Activated T-helper 1 cell treated with anti-CD3 and anti-CD28 coated beads, Interleukin-12 subunit alpha, Interleukin-12 subunit beta, Interleukin-2, Interleukin-4 antibody, amounts not matched to agents 30 ng/mL and 10 ng/mL and 1 ng/mL, durations not matched to agents 14 hours and 24 hours and 36 hours (primary cell): Measurements from ENCODE around the gene CRIM1. TPM values are rescaled to one million over a fixed set of nuclear protein-coding genes. Genes with fewer than 3 reads are reported as not detected.

Source experiments
- DNase-seq: peaks from one replicate; pipeline ENCODE4 v3.0.0; 2021; ENCODE audit warnings: low spot score
- H3K27ac Mint-ChIP-seq: one replicate; pipeline ENCODE4 v1.8.0; 2021; ENCODE audit warnings: mild to moderate bottlenecking, mixed read lengths
- H3K27me3 Mint-ChIP-seq: one replicate; pipeline ENCODE4 v1.8.0; 2022; ENCODE audit warnings: mild to moderate bottlenecking, moderate library complexity, mixed read lengths; ENCODE audit not compliant: insufficient read depth
- H3K36me3 Mint-ChIP-seq: one replicate; pipeline ENCODE4 v1.8.0; 2021; ENCODE audit warnings: low read depth, mixed read lengths
- H3K4me1 Mint-ChIP-seq: one replicate; pipeline ENCODE4 v1.8.0; 2021; ENCODE audit warnings: low read depth, mixed read lengths
- H3K4me3 Mint-ChIP-seq: one replicate; pipeline ENCODE4 v1.8.0; 2021; ENCODE audit warnings: mild to moderate bottlenecking, moderate library complexity, mixed read lengths
- H3K9me3 Mint-ChIP-seq: one replicate; pipeline ENCODE4 v1.8.0; 2021; ENCODE audit warnings: mixed read lengths
- intact Hi-C: fragments of 100-400 bp; cut with micrococcal nuclease; formaldehyde crosslinking; loops from one replicate; pipeline ENCODE4 v1.15.1; 2024
- total RNA-seq: library from RNA; stranded (reverse); gene quantifications from 2 replicates; pipeline ENCODE4 v1.2.3, GENCODE V29; 2022

Gene CRIM1
- total RNA-seq, 1 donor from 2014 or later: 15.3 TPM

DNA sequence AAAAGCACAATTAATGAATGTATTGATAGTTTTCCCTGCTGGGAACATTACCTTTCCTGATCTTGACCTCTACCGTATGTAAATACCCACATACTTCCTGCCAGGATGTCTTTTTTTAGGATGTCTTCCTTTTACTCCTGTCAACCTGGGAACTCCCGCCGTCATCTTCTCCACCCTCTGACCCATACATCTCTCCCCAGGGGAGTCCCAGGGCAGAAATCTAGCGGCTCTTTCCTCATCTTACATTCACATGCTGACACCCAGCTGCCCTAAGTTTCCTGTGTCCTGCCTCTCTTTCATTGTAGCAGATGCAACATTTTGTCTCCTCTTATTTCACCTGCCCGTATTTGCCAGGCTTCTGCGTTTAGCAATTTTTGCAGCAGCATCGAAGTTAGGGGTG, 107.8 kb downstream of the CRIM1 start:
- intact Hi-C loops: loop anchor here (5.0 kb wide), 1 partner anchor 76 kb away; no protein-coding TSS in a partner anchor
- H3K36me3 Mint-ChIP-seq: peaks cover 3% of the 10 kb centered on the region
- no peak for DNase-seq
- H3K4me3 Mint-ChIP-seq: no peak overlapping the region
- H3K9me3 Mint-ChIP-seq: no peaks in the 10 kb centered on the region
- no peaks in the 10 kb centered on the region for H3K27me3 Mint-ChIP-seq
- no peaks in the 10 kb centered on the region for H3K4me1 Mint-ChIP-seq
- no peak overlapping the region for H3K27ac Mint-ChIP-seq

DNA sequence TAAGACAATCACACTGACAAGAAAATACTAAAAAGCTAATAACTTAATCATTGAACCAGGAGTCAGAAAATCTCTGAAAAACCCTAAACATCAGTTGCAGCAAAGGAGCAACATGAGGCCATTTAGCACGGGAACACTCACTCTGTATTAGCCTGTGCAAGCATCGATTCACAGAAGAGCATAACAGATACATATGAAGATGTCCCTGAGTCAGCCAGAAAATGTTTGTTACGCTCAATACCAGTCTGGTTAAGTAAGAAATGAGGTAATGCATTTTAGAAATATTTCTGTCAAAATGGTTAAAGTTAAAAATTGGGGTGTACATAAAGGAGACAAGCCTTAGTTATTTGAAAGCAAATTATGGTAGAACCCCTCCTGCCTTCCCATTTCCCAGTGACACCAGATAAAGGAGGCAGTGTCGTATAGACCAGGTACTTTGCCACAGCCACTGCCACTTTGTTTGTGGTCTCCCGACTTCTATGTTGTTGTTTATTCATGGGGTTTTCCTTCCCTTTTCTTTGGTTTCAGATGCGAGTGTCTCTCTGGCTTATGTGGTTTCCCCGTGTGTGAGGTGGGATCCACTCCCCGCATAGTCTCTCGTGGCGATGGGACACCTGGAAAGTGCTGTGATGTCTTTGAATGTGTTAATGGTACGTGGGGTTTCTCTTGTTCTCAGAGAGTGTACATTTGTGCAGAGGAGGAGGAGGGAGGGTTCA, 108.6 kb downstream of the CRIM1 start:
- no peak overlapping the region for H3K4me3 Mint-ChIP-seq
- intact Hi-C loops: loop anchor here (5.0 kb wide), 1 partner anchor 77 kb away; no protein-coding TSS in a partner anchor
- H3K27me3 Mint-ChIP-seq: no peaks in the 10 kb centered on the region
- DNase-seq: no peak
- no peaks in the 10 kb centered on the region for H3K4me1 Mint-ChIP-seq
- no peak overlapping the region for H3K27ac Mint-ChIP-seq
- H3K9me3 Mint-ChIP-seq: no peaks in the 10 kb centered on the region
- peaks cover 3% of the 10 kb centered on the region for H3K36me3 Mint-ChIP-seq

DNA sequence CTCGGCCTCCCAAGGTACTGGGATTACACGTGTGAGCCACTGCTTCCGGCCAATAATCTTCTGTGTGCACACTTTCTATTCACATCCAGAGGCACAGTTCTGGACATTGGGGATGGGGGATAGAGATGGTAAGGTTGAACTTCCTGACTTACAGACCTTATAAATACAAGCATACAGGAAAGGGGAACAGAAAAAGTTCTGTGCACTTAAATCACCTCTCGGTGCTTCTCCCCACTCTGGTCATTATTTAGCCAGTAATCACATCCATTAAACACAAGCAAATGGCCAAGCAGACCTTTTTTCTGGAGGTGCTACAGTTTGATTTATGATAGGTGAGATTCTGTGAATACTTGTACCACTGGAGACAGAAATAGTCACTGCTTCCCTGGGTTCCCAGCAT, 110.6 kb downstream of the CRIM1 start:
- Mint-ChIP-seq H3K36me3 (peaks cover 3% of the 10 kb centered on the region), H3K4me3 (no peak overlapping the region), H3K4me1 (no peaks in the 10 kb centered on the region), H3K27me3 (peaks cover under 1% of the 10 kb centered on the region), H3K9me3 (no peaks in the 10 kb centered on the region), H3K27ac (no peak overlapping the region)
- no peak for DNase-seq
- intact Hi-C loops: no loop called here

DNA sequence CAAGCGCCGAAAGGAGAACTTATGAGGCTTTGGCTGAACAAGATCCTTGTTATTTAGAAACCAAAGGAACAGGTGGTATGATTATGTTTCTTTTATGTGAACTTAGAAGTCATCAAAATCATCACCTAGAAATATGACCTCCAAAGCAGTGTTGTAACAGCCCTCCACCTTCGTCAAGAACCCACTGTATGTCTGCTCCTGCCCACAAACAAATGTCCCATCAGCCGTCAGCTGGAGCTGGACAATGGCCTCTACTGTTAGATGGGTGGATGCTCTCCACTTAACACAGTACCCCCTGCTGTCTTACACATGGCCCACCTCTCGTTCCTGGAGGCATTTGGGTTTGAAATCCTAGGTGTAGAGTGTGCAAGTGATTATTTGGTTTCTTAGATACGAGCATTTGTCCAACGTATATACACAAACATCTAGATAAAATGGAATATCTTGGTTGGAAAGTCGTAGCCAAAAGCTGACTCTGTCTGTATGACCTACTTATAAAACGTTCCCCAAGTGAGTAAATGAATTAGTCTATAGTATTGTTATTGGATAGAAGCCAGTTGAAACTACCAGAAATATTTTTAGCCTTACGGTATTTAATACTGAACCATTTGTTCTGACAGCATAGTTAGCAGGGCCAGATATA, 113.0 kb downstream of the CRIM1 start:
- intact Hi-C loops: no loop called here
- Mint-ChIP-seq H3K27me3 (peaks cover 2% of the 10 kb centered on the region), H3K36me3 (peaks cover 5% of the 10 kb centered on the region), H3K4me3 (no peak overlapping the region), H3K4me1 (no peaks in the 10 kb centered on the region), H3K27ac (no peak overlapping the region), H3K9me3 (peaks cover 10% of the 10 kb centered on the region)
- DNase-seq: no peak

DNA sequence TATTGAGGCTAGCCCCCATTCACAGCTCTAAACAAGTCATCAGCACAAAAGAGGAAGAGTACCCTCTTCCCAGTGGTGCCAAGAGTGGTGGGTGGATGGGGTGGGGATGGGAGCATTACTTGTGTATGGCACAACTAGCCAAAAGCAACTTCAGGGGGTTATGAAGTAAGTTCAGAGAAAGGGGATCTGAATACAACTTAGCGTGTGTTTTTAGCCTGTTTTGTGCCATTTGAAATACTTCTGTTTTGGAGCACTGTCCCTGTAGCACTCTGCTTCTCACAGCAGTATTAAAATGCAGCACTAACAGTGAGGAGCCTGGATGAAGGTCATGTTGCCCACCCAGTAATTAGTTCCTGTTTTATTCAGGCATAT, 113.5 kb downstream of the CRIM1 start:
- intact Hi-C loops: no loop called here
- H3K4me1 Mint-ChIP-seq: no peaks in the 10 kb centered on the region
- DNase-seq: no peak

DNA sequence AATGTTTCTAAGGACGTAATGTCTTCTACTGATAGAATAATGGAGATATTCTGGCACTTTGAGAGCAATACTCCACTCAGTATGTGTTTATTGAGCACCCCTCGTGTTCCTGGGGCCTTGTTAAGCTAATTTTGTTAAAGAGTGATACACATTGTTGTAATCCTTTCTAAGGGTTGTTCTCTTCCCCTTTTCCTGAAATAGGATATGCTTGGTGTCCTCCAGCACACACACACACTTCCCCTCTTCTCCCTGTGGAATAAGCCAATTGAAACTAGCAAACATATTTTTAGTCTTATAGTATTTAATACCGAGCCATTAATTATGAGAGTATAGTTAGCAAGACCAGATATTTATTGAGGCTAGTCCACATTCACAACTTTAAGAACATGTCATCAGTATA, 114.1 kb downstream of the CRIM1 start:
- Mint-ChIP-seq H3K4me3 (no peak overlapping the region), H3K27ac (no peak overlapping the region), H3K4me1 (no peaks in the 10 kb centered on the region), H3K36me3 (peaks cover 5% of the 10 kb centered on the region), H3K9me3 (peaks cover 18% of the 10 kb centered on the region), H3K27me3 (peaks cover 2% of the 10 kb centered on the region)
- intact Hi-C loops: no loop called here
- no peak for DNase-seq

More for the DNA sequence above, 113.5 kb downstream of the CRIM1 start:
- Mint-ChIP-seq H3K27ac (no peak overlapping the region), H3K9me3 (peaks cover 14% of the 10 kb centered on the region), H3K36me3 (peaks cover 5% of the 10 kb centered on the region), H3K4me3 (no peak overlapping the region), H3K27me3 (peaks cover 2% of the 10 kb centered on the region)

DNA sequence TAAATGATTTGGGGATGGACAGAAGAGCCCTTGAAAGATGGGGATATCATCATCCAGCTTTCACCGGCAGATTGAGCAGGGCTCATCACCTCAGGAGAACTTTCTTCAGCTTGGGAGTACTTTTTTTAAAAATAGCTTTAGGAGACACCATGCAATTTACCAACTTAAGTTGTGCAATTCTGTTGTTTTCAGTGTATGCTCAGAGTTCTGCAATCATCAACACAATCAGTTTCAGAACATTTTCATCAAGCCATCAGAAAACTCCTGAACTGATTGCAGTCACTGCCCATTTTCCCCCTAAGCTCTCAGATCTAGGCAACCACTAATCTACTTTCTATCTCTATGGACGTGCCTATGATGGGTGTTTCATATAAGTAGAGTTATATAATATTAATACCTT, 117.7 kb downstream of the CRIM1 start:
- no peak overlapping the region for H3K27ac Mint-ChIP-seq
- no peak overlapping the region for H3K4me3 Mint-ChIP-seq
- H3K36me3 Mint-ChIP-seq: peaks cover 18% of the 10 kb centered on the region

DNA sequence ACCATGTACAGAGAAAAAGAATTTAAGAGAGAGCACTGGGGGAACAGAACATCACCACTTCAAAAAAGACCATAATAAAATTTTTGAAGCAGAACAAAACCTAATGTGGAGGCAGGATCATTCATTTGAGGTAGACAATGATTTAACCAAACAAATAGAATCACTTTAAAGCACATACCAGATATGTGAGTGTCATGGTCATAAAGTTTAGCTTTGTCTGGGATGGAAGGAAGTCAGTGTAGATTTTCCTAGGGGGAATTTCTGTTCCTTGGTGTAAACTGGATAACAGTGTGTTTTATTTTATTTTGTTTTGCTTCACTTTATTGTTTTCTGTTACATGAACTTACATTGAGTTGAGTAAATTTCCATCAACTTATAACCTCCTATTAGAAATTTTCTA, 120.8 kb downstream of the CRIM1 start:
- no peak for DNase-seq
- Mint-ChIP-seq H3K27me3 (no peaks in the 10 kb centered on the region), H3K9me3 (peaks cover 51% of the 10 kb centered on the region), H3K4me1 (no peaks in the 10 kb centered on the region), H3K36me3 (peaks cover 25% of the 10 kb centered on the region), H3K27ac (no peak overlapping the region), H3K4me3 (no peak overlapping the region)
- intact Hi-C loops: no loop called here

More for the DNA sequence above, 117.7 kb downstream of the CRIM1 start:
- DNase-seq: no peak
- intact Hi-C loops: no loop called here
- H3K9me3 Mint-ChIP-seq: peaks cover 51% of the 10 kb centered on the region
- H3K27me3 Mint-ChIP-seq: peaks cover 2% of the 10 kb centered on the region
- H3K4me1 Mint-ChIP-seq: no peaks in the 10 kb centered on the region

DNA sequence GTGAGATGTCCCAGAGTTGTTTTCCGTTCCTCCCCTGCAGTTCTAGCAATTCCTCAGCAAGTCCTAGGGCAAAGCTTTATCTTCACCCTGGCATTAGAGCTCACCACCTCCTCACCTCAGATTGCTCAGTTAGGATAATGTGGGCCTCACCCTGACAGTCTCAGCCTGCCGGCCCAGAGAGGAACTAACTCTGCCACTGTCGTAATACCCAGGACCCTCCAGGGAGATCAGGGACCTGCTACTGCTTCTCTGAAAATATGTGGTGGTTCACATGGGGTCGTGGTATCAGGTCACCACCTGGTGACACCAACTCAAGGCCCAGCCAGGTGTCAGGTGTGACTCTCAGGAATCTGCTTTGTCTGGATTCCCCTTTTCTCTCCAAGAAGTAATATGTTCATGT, 121.7 kb downstream of the CRIM1 start:
- H3K36me3 Mint-ChIP-seq: peaks cover 25% of the 10 kb centered on the region
- peaks cover 48% of the 10 kb centered on the region for H3K9me3 Mint-ChIP-seq
- intact Hi-C loops: no loop called here
- no peak for DNase-seq
- no peak overlapping the region for H3K4me3 Mint-ChIP-seq
- H3K4me1 Mint-ChIP-seq: no peaks in the 10 kb centered on the region
- no peak overlapping the region for H3K27ac Mint-ChIP-seq
- H3K27me3 Mint-ChIP-seq: no peaks in the 10 kb centered on the region

DNA sequence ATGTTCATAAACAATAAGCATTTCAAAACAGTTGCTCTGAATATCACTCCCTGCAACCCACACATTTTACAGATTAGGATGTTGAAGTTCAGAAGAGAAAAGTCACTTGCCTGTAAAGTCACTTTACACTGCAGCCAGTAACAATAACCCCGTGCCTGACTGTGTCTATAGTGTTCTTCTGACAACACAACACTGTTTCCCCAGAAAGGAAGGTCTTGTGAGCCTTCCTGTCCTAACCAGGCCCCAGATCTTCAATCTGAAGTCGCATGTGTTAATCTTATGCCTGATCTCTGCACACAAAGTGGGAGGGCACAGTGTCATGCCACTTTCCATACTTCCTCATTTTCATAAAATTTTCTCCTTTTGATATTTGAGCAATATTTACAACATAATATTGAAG, 122.2 kb downstream of the CRIM1 start:
- H3K27me3 Mint-ChIP-seq: no peaks in the 10 kb centered on the region

DNA sequence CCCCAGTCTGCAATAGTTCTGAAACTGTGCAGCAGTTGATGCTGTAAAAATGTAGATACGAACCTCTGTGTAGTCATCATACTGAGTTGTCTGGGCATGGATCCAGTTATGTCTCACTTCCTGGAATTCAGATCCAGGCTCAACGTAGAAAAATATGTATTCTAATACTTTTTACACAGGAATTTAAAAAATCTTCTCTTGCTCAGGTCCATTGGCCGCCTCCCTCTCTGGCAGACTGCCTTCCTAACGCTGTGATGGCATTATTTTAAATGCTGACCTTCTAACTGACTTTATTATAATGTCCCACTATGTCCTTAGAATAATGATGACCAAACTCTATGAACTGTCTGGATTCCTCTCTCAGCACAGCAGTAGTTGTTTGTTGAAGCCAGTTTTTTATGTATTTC, 122.8 kb downstream of the CRIM1 start:
- Mint-ChIP-seq H3K9me3 (peaks cover 41% of the 10 kb centered on the region), H3K4me3 (no peak overlapping the region), H3K36me3 (peaks cover 24% of the 10 kb centered on the region), H3K4me1 (no peaks in the 10 kb centered on the region), H3K27ac (no peak overlapping the region), H3K27me3 (no peaks in the 10 kb centered on the region)
- intact Hi-C loops: no loop called here
- DNase-seq: no peak

More for the DNA sequence above, 122.2 kb downstream of the CRIM1 start:
- DNase-seq: no peak
- intact Hi-C loops: no loop called here
- Mint-ChIP-seq H3K4me1 (no peaks in the 10 kb centered on the region), H3K27ac (no peak overlapping the region), H3K36me3 (peaks cover 24% of the 10 kb centered on the region), H3K4me3 (no peak overlapping the region), H3K9me3 (peaks cover 46% of the 10 kb centered on the region)

DNA sequence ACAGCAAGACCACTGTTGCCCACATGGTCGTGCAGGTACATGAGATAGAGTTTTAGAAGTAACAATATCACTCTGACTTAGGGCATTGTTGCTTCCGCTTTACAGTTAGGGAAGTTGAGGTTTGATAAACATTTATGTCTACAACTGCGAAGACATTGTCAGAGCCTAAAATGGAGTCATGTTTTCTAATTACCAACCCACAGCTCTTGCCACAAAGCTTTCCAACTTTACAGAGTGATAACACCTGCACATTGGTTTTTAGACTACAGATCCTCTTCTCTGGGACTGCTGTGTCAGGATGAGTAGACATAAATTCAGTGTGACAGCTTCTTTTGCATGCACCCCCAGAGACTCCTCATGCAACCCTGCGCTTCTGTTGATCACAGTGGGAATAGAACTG, 123.4 kb downstream of the CRIM1 start:
- no peaks in the 10 kb centered on the region for H3K4me1 Mint-ChIP-seq
- H3K36me3 Mint-ChIP-seq: peaks cover 24% of the 10 kb centered on the region
- peaks cover 37% of the 10 kb centered on the region for H3K9me3 Mint-ChIP-seq

DNA sequence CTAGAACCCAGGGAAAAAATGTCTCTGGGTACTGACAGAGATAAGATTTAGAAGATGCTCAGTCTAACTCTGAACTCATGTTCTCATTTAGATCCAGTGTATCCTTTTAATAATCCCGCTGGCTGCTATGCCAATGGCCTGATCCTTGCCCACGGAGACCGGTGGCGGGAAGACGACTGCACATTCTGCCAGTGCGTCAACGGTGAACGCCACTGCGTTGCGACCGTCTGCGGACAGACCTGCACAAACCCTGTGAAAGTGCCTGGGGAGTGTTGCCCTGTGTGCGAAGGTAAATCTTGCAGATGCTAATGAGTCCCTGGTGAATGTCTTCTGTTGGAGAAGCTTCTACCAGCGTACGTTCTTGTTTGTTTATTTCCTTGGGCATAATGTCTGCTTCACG, 123.8 kb downstream of the CRIM1 start:
- no peak for DNase-seq
- Mint-ChIP-seq H3K27ac (no peak overlapping the region), H3K9me3 (peaks cover 34% of the 10 kb centered on the region), H3K27me3 (no peaks in the 10 kb centered on the region), H3K36me3 (peaks cover 24% of the 10 kb centered on the region), H3K4me1 (no peaks in the 10 kb centered on the region), H3K4me3 (no peak overlapping the region)
- intact Hi-C loops: no loop called here

More for the DNA sequence above, 123.4 kb downstream of the CRIM1 start:
- intact Hi-C loops: no loop called here
- Mint-ChIP-seq H3K27ac (no peak overlapping the region), H3K4me3 (no peak overlapping the region), H3K27me3 (no peaks in the 10 kb centered on the region)
- no peak for DNase-seq
